Right lobe of liver (tissue), 4 donors: ENCODE measurements around the gene TMEM151B.

Experiments
- POLR2A ChIP-seq: fragments of 450-650 bp; IDR thresholded peaks from one replicate; pipeline ENCODE4 v1.6.1; 2017; ENCODE audit warnings: antibody characterized with exemption, mild to moderate bottlenecking
- TF ChIP-seq, protein P1 (sequence below), 4 donors: fragments of 200-600 bp in 3 of 4; fragments of 450-650 bp in 1 of 4; IDR thresholded peaks; one replicate each; pipeline versions ENCODE4 v1.5.1 to v1.8.0; 2016 to 2022; ENCODE audit warnings: antibody characterized with exemption in 4 of 4, mild to moderate bottlenecking in 2 of 4
- donor health status: DM: no; HTN: no; CAD: no.
- donor health status: DM: no; HTN: no; CAD: no.
- donor health status: DM: no; HTN: yes; CAD: no.

DNA sequence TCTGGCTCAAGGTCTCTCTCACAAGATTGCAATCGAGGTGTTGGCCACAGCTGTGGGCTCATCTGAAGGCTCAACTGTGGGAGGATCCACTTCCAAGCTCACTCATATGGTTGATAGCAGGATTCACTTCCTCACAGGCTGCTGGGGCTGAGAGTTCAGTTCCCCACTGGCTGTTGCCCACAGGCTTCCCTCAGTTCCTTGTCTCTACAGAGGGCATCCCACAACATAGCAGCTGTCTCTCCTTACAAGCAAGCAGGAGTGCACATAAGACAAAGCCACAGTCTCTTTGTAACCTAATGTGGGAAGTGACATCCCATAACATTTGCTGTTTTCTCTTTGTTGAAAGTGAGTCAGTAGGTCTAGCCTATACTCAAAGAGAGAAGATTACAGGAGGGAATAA is 86.2 kb downstream of the TMEM151B start:
- TF ChIP-seq, protein P1, sequence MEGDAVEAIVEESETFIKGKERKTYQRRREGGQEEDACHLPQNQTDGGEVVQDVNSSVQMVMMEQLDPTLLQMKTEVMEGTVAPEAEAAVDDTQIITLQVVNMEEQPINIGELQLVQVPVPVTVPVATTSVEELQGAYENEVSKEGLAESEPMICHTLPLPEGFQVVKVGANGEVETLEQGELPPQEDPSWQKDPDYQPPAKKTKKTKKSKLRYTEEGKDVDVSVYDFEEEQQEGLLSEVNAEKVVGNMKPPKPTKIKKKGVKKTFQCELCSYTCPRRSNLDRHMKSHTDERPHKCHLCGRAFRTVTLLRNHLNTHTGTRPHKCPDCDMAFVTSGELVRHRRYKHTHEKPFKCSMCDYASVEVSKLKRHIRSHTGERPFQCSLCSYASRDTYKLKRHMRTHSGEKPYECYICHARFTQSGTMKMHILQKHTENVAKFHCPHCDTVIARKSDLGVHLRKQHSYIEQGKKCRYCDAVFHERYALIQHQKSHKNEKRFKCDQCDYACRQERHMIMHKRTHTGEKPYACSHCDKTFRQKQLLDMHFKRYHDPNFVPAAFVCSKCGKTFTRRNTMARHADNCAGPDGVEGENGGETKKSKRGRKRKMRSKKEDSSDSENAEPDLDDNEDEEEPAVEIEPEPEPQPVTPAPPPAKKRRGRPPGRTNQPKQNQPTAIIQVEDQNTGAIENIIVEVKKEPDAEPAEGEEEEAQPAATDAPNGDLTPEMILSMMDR (IDR thresholded peaks at IDR 0.05), result no peak
- no peak for TF ChIP-seq POLR2A
